NCI-H774 (cell line): ENCODE data around the gene GXYLT2.

Experiments used
- DNase-seq: peaks from one replicate; lab custom pipeline; 2025; lab: John Stamatoyannopoulos, UW

GXYLT2 gene

DNA sequence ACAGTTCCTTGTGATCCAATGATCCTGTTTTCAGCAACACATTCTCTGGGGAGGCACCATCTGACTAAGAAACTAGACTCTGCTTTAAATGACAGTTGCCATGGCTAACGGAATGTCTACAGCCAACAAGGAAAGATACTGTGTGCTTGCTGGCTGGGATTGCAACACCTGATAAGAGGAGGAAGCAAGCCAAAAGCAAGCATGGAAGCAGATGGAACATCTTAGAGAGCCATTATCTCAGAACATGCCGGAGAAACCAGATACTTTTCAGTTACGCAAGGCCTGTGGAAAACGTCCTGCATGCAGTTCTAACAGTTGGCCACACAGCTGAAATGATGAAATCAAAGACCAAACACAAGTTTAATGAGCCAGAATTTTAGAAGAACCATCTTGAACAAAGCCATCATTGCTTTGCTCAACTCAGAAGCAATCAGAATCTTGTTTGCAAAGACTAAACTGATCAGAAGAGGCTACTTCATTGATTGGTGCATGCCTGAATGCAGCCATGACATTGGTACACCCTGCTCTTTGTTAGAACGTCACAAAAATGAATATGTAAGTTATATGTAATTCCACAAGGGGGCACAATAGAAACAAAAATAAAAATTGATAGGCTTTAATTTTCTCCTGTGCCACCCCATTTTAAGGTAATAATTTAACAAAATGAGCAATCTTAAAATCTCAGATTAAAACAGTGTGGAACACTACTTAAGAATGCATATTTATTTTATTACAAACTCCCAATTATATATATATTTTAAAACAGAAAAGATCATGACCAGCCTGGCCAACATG lies 50.8 kb downstream of the GXYLT2 start:
- DNase-seq: no peak

DNA sequence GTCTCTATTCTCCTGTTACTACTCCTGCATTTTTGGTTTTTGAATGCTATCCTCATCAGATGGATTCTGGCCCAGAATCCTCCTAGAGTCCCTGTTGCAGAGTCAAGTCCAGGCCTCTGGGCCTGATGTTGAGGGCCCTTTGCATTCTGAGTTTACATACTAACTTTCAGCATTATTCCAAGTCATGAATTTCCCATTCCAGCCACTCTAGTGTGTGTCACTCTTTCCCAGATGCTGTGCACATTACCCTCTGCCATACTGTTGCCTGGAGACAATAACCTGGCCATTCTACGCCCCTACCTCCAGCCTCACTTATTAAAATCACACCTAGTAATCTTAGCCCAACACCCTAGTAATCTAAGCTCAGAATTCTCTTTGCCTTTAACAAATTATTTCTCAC lies 53.4 kb downstream of the GXYLT2 start:
- DNase-seq: no peak

DNA sequence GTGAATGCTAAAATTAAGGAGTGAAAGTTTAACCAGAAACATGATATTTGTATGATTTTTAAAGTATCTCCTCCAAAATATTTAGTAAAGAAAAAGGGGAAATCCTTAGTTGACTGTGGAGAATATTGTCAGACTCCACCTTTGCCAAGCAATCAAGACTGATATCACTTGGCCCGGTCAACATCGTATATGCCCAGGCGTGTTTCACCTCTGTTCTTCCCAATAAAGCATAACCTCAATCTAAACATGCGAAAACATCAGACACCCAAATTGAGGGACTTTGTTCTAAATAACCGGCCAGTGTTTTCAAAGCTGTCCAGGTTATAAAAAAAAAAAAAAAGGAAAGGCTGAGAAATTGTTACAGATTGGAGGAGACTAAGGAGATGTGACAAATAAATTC lies 54.6 kb downstream of the GXYLT2 start:
- DNase-seq: no peak

DNA sequence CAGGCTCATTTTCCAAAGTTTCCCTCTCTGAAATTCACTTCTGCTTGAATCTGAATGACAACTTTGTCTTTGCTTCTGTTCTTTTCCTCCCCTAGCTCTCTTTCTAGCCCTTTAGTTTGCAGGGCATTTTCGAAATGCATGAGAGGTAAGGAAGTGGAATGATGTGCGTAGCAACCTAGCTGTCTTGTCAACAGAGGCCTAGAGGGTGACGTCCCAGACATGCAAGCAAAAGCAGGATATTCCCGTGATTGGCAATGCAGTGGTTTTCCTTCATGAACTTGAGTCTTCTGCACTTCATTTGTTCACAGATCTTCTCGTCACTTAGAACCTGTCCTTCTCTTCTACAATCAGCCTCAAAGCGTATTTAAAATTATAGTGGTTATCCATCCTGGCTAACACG lies 56.9 kb downstream of the GXYLT2 start:
- DNase-seq: no peak

DNA sequence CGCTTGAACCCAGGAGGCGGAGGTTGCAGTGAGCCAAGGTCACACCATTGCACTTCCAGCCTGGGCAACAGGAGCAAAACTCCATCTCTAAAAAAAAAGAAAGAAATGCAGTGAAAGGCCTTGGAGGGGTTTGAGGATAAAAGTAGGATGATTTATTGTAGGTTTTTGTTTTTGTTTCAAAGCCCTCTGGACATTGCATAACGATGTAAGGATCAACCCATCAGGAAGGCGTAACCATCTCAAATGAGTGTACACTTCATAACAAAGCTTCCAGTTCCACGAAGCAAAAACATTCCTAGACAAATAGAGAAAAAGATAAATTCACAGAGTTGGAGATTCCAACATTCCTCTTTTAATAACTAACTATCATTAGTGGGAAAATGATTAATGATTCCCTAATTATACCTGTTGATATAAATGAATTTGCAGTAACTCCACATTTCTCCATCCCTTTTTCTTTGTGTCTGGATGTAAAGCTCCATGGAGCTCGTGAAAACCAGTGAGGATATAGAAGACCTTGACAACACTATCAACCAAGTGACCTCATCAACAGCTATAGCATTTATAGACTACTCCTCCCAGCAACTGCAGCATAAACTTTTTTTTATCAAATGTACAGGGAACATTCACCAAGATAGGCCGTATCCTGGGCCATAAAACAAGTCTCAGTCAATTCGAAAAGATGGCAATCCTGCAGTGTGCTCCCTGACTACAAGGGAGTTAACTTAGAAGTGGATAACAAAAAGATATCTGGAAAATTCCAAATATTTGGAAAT lies 60.1 kb downstream of the GXYLT2 start:
- DNase-seq: no peak

DNA sequence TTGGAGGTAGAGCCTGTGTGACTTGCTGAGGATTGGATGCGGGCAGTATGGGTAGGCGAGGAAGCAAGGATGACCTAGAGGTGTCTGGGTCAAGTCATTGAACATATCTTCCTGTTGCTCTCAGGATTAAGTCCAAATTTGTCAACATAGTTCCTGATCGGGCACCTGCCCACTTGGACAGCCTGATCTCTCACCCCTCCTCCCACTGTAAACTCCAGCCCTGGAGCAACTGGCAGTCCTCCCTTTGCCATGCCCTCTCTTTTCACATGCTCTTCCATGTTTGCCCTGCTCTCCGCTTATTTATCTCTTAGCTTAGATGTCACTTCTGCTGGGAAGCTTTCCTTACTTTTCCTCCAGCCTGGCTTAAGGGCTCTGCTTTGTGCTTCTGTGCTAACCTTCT lies 61.2 kb downstream of the GXYLT2 start:
- no peak for DNase-seq

DNA sequence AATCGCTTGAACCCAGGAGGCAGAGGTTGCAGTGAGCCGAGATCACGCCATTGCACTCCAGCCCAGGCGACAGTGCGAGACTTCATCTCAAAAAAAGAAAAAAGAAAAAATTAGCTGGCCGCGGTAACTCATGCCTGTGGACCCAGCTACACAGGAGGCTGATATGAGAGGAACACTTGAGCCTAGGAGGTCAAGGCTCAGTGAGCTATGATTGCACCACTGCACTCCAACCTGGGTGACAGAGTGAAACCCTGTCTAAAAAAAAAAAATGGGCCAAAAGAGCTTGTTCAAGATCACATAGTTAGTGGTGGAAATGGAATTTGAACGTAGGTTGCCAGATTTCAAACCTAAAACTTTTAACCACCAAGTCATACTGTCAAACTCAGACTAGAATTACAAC lies 62.5 kb downstream of the GXYLT2 start:
- no peak for DNase-seq

DNA sequence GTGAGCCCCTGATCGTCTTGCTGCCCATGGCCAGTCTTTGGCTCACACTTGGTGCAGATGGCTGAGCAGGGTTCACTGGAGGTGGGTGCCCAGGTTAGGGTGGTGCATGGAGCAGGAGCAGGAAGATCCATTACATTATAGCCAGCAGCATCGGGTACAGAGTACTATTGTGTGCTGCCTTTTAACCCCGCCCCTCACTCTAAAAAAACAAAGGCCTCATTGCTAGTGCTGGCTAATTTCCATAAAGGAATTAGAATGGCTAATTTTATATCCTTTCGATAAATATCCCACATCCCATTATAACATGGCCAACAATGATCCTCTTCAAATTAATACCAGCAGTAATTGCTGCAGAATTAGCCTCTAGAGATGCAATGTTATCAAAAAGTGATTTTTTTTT lies 63.0 kb downstream of the GXYLT2 start:
- DNase-seq: no peak

DNA sequence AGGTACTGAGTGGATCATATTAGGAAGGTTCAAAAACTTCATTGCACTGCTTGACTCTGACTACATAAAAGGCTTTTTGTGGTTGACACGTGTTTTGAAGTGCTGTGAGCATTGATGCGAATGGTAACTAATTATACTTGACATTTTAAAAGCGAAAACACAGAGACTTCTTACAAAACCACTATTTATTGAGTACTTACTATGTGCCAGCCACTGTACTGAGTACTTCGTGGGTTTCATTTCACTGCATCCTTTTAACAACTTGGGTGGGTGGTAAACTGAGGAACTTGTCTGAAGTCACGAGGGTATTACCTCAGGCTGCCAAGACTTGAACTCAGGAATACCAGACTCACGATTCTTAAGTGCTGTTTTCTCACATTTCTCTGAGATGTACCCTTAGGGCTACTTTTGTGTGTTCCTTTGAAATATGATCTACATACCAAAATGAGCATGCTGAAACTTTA lies 63.4 kb downstream of the GXYLT2 start:
- no peak for DNase-seq

DNA sequence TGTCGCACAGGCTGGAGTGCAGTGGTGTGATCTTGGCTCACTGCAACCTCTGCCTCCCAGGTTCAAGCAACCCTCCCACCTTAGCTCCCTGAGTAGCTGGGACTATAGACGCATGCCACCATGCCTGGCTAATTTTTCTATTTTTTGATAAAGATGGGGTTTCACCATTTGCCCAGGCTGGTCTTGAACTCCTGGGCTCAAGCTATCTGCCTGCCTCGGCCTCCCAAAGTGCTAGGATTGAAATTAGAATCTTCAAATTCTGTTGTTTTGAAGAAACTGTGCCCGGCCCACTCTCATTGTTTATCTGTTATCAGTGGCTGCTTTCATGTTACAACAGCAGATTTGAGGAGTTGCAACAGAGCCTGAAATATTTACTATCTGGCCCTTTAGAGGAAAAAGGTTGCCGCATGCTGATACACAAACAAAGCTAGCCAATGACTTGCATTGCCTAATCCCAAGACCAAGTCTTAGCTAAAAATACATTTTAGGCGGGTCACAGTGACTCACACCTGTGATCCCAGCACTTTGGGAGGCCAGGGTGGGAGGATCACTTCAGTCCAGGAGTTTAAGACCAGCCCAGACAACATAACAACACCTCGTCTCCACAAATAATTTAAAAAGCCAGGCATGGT lies 65.6 kb downstream of the GXYLT2 start:
- DNase-seq: no peak

DNA sequence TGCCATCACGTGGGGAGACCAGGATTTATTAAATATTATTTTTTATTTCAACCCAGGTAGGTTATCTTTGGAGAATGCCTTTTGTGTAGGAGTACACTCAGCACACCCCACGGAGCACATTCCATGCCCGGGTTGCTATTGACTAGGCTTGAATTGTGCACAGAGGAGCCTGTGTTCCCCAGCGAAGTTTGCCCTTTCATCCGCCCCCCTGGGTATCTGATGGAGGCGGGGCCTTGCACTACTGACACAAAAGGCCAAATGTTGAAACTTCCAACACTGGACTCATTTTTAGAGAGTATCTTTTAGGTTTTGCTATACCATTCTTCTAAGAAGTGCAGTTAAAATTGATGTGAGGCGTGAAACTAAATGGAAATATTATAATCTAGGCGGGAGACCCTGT lies 69.5 kb downstream of the GXYLT2 start:
- DNase-seq: no peak

DNA sequence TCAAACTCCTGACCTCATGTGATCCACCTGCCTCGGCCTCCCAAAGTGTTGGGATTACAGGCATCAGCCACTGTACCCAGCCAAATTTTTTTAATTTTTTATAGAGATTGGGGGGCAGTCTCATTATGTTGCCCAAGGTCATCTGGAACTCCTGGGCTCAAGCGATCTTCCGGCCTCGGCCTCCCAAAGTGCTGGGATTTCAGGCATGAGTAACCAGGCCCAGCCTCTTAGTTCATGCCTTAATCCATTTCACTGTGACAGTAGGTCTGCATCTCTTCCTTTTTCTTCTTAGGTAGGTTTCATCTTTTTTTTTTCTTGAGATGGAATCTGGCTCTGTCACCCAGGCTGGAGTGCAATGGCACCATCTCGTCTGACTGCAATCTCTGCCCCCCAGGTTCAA lies 71.5 kb downstream of the GXYLT2 start:
- DNase-seq: no peak

DNA sequence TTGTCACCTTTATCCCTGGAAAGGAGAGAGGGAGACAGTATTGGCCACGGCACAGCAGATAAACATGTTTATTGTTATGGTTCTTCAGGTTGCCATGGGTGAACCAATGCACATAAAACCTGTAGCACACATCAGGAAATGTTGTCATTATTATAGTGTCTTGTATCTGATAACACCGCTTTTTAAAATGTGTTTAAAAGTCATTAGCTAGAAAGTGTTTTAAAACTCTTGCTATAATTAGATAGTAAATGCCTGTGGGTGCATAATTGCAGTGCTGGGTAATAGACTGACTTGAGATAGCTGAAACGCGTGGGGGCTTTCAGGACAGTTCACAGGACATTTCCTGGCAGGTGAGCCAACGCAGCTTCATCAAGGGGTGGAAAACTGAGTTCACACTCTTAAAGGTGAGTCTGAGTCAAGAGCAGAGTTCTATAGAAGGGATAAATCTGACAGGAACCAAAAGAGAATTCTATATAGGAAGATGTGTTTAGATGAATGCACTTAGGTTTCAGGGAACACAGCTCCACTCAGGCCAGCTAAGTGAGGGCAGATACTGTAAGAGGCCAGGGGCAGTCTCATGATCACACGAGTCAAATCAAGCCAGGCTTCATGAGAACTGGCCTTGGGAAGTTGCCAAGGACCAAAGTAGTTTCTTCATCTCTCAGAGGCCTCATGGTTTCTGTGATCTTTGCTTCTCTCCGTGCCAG lies 73.1 kb downstream of the GXYLT2 start:
- DNase-seq: no peak

DNA sequence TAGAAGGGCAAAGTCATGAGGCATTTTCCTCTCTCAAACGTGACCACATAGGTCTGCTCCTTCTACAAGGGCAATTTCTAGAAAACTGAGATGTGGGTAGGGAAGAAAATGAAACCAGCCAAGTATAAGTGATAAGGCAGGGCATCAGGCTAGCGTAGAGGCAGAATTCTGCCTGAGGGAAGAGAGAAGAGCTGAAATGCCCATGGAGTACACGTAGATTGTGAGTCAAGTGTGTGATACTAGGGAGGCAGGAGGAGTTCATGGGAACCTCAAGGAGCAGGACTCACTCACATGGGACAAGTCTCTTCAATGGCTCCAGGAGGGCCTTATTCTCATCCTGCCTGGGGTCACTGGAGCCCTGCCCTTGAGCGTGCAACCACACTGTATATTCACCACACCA lies 73.9 kb downstream of the GXYLT2 start:
- no peak for DNase-seq

DNA sequence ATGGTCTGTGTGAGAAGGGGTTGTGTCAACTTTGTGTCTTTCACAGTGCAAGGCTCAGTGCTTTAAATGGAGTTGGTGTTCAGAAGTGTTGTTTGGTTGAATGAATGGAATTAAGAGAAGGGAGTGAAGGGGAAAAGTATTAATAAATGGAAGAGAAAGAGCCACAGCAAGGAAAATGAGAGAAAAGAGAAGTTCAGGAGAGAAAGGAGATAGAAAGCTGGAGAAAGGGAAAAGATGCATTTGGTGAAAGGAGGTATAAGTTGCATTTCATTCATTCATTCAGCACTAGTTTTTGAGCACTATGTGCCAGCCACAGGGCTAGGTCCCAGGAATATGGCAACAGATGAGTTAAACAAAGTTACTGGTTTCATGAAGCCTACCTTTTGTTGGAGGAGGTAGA lies 74.5 kb downstream of the GXYLT2 start:
- no peak for DNase-seq

DNA sequence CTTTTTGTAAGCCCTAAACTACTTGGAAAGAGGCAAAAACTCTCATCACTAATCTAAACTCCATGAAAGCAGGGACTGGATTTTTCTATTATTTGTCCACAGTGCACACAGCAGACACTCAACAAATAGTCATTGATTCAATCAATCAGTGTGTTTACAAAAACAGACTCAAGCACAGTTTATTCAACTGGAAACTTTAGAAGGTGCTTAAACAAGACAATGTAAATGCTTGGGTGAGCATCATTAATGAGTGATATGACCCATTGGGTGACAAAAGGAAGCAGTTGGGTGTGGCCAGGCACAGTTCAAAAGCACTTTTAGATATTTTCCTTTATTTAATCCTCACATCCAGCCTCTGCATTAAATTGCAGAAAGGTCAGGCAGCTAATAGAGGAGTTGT lies 76.8 kb downstream of the GXYLT2 start:
- no peak for DNase-seq

DNA sequence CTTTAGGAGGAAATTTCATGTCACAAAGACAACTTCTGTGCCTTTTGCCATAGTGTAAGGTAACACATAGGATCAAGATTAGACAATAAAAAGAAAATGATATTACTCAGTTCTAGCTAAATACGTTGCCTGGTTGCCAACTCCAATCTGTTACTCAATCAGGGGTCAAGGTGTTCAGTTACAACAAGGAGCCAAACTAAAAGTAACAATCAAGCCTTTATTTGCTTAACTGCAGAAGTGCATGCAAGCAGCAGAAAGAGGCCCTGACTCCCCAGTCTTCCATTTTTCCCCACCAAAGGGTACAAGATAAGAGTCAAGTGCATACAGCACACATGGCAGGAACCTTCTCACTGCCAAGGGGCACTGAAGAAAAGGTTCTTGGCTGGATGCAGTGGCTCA lies 80.4 kb downstream of the GXYLT2 start:
- no peak for DNase-seq

DNA sequence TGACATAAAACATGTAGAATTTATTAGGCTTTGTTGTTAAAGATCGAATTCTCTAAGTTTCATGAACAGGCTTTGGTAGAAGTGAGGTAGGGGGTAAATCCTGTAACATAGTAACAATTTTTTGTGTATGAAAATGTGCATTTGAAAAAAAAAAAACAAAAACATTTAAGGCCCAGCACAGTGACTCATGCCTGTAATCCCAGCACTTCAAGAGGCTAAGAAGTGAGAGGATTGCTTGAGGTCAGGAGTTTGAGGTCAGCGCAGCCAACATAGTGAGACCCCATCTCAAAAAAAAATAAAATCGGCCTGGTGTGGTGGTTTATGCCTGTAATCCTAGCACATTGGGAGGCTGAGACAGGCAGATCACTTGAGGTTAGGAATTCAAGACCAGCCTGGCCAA lies 81.9 kb downstream of the GXYLT2 start:
- no peak for DNase-seq

DNA sequence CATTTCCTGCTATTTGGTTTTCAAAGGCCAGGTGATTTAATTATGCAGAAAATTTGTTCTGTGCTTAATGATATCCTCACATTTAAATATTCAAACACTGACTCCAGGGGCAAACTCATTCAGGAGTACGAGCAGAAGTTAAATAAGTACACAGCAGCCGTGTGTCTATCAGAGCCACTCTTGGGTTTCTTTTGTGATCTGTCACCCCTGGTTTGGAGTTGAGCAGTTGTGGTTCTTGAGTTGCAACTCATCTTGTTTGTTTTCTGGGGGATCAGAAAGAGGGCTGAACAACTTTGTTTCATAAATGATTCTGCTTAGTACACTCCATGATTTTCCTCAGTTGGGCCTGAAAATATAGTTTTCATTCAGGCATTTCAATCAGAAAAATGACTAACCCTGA lies 83.1 kb downstream of the GXYLT2 start:
- DNase-seq: no peak

DNA sequence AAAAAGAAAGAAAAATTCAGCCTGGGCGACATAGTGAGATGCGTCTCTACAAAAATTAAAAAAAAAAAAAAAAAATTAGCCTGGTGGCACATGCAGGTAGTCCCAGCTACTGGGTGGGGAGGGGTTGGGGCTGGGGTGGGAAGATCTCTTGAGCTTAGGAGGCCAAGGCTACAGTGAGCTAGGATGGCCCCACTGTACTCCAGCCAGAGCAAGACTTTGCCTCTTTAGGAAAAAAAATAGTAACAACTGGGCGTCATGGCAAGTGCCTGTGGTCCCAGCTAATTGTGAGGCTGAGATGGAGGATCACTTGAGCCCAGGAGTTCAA lies 84.8 kb downstream of the GXYLT2 start:
- DNase-seq: no peak

DNA sequence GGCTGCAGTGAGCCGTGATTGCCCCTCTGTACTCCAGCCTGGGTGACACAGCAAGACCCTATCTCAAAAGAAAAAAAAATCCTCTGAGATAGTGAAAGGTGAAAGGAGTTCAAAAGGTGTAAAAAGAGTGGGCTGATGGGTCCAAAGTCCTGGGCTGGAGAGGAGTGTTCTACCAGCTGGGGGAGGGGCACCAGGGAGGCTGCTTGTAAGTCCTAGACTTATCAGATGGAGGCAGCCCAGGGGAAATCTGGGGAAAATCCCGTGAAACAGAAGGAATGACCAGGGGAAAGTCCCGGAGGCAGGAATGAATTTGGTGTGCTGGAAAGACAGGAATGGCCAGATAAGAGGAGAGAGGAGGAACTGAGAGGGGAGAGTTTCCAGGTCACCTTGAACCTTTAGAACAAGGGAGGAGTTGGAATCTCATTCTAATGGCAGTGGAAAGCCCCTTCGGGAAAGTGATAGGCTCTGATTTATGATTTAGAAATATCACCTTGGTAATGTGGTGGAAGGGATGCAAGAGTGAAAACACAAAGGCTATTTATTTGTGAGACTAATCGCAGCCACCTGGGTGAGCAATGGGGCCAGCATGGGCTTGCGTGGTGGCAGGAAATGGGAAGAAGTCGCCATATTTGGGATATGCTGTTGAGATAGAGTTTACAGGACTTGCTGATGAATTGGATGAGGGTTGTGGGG lies 85.3 kb downstream of the GXYLT2 start:
- no peak for DNase-seq

DNA sequence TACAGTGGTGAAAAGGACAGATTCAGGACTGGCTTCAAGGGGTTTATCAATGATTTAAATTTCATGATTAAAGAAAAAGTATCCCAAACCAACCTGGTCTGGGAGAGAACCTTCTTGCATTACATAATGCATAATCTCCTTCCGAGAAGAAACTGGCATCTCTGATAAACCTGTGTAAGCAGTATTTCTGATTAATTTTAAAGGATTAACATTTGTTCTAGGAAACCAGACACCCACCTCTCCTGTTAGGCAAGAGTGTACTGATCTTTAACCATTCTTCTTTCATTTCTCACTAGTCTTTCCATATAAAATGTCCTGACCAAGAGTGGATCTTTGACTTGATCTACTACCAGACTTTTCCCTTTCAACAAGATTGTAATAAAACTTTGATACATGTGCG lies 85.9 kb downstream of the GXYLT2 start:
- DNase-seq: no peak
